Retinal pigment epithelial cell (primary cell): ENCODE results near the gene LIN7A.
A peak's percentile ranks its signal among the peaks of the same experiment; 100 is the strongest.

Source experiments
- DNase-seq: peaks from one replicate; pipeline ENCODE4 v3.0.0-alpha.2; 2010; ENCODE audit warnings: low read depth
- H3K4me3 ChIP-seq: 2 replicates; pipeline ENCODE4 v1.5.1; 2011; ENCODE audit warnings: mild to moderate bottlenecking, low read length, control low read depth, moderate library complexity
- CTCF ChIP-seq: conservative IDR thresholded peaks from 2 replicates; pipeline ENCODE4 v1.5.1; 2011; ENCODE audit warnings: low read depth, low read length, control low read depth, inconsistent platforms

Gene LIN7A

DNA sequence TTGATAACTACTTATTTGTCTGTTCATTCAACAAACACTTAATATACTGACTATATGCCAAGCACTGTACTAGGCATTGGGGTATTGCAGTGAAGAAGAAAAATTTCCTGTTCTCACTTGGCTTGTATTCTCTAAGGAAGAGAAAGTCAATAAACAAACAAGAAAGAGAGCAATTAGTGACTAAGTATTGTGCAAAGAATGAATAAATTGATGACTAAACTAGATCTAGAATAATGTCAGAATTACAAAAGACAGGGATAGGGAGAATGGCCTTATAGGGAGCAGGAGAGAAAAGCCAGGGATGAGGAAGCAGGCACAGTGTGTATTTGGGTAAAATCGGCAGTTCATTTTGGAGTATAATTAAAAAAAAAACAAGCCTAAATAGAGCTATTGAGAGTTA lies 4.2 kb upstream of the LIN7A start:
- no peak for TF ChIP-seq CTCF
- no peak for DNase-seq
- no peak overlapping the region for H3K4me3 ChIP-seq

GRCh38 chr12:80939231-80939950 lies 1.7 kb upstream of the LIN7A start:
- no peak overlapping the region for H3K4me3 ChIP-seq

GRCh38 chr12:80938397-80938796 lies 663 bp upstream of the LIN7A start:
- H3K4me3 ChIP-seq = no peak overlapping the region
- DNase-seq = no peak
- TF ChIP-seq CTCF = no peak

More at GRCh38 chr12:80939231-80939950, 1.7 kb upstream of the LIN7A start:
- TF ChIP-seq CTCF = no peak
- DNase-seq = no peak

DNA sequence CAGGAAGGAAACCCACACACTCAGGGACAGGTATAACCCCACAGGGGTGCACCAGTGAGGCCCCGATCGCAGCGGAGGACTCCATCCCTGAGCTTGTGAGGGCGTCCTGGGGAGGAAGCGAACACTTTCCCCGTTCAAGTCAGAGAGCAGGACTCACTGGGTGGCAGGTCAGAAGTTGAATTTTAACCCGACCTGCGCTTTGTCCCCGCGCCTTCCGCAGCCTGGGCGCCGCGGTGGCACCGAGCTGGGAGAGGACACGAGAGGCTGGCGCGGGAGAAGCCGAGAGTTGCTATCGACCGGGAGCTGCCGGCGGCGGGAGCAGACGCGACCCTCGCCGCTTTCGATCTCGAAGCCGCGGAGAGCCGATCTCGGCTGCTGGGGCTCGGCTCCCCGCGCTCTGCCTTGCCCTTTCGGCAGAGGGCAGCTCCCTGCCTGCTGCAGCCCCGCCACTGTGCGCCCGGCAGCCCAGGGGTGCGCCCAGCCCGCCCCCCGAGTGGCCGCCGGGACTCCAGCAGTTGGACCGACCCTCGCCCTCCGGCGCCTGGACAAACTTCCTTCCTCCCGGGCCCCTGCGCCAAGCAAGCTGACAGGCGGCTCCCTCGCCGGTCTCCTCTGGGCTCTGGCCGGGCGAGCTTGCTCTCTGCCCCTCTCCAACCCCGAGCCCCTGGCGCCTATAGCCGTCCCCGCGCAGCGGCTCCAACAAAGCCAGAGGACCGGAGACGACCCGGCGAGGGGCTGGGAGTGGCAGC lies 918 bp downstream of the LIN7A start:
- TF ChIP-seq CTCF = no peak
- peak overlapping the region; percentile 79 for H3K4me3 ChIP-seq
- no peak for DNase-seq

DNA sequence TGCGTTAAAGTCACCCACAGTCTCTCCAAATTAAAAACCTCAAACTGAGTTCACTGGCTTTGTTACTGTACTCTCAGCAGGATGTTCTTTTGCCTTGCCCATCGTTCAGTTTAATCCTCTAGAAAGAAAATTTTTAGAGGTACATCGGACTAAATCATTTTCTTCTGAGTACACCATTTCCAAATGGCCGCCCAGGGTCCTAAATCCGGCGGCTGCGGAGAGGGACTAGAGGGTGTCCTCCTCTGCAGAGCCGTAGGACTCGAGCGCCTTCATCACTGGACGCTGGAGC lies 1.4 kb downstream of the LIN7A start:
- TF ChIP-seq CTCF = no peak
- H3K4me3 ChIP-seq = peak overlapping the region; percentile 79

GRCh38 chr12:80935111-80935510 lies 2.6 kb downstream of the LIN7A start:
- DNase-seq = no peak
- no peak for TF ChIP-seq CTCF
- H3K4me3 ChIP-seq = no peak overlapping the region

More for the DNA sequence above, 1.4 kb downstream of the LIN7A start:
- DNase-seq = no peak

- DNase-seq = no peak
- no peak for TF ChIP-seq CTCF
- no peak overlapping the region for H3K4me3 ChIP-seq
Measured at GRCh38 chr12:80925983-80926382, 11.8 kb downstream of the LIN7A start.
